Prostate gland (tissue), 2 donors: ENCODE data around the gene SPATA16.

Experiments
- POLR2A ChIP-seq: fragments of 450-650 bp; IDR thresholded peaks from one replicate; pipeline ENCODE4 v1.6.1; 2016; ENCODE audit warnings: antibody characterized with exemption, mild to moderate bottlenecking
- POLR2AphosphoS5 ChIP-seq: sonication (generic); formaldehyde crosslinking; IDR thresholded peaks from one replicate; pipeline ENCODE4 v1.6.1; 2017; ENCODE audit warnings: antibody characterized with exemption
- TF ChIP-seq, protein P1 (sequence below), 4 experiments: fragments of 200-600 bp in 2 of 4; fragments of 450-650 bp in 2 of 4; sonication (generic) in 2 of 4; IDR thresholded peaks; 1 replicate in 3 of 4; 2 replicates in 1 of 4; pipeline ENCODE4 v1.5.1; 2016 to 2019; ENCODE audit warnings: antibody characterized with exemption in 4 of 4, mild to moderate bottlenecking in 2 of 4, moderate library complexity in 2 of 4

- TF ChIP-seq, protein P1, sequence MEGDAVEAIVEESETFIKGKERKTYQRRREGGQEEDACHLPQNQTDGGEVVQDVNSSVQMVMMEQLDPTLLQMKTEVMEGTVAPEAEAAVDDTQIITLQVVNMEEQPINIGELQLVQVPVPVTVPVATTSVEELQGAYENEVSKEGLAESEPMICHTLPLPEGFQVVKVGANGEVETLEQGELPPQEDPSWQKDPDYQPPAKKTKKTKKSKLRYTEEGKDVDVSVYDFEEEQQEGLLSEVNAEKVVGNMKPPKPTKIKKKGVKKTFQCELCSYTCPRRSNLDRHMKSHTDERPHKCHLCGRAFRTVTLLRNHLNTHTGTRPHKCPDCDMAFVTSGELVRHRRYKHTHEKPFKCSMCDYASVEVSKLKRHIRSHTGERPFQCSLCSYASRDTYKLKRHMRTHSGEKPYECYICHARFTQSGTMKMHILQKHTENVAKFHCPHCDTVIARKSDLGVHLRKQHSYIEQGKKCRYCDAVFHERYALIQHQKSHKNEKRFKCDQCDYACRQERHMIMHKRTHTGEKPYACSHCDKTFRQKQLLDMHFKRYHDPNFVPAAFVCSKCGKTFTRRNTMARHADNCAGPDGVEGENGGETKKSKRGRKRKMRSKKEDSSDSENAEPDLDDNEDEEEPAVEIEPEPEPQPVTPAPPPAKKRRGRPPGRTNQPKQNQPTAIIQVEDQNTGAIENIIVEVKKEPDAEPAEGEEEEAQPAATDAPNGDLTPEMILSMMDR (IDR thresholded peaks at IDR 0.05) = no peak
- no peak for TF ChIP-seq POLR2AphosphoS5
- no peak for TF ChIP-seq POLR2A
These were observed 166.1 kb downstream of the SPATA16 start for GRCh38 chr3:172974969-172975368.
